HEK293 (cell line): ENCODE data around the gene DGCR6L.

Experiments
- BCL6B ChIP-seq: fragments of 450-650 bp; formaldehyde crosslinking; IDR thresholded peaks from 2 replicates; pipeline ENCODE4 v1.5.1; 2017; ENCODE audit warnings: missing biosample characterization, missing genetic modification characterization
- CTCF ChIP-seq: fragments of 450-650 bp; formaldehyde crosslinking; IDR thresholded peaks from 2 replicates; pipeline ENCODE4 v1.5.1; 2016; ENCODE audit warnings: missing biosample characterization, missing genetic modification characterization
- MEIS1 ChIP-seq: sonication (generic); formaldehyde crosslinking; IDR thresholded peaks from 2 replicates; pipeline ENCODE4 v1.8.1; 2022; ENCODE audit warnings: missing genetic modification reagents, mild to moderate bottlenecking, borderline replicate concordance
- PBX3 ChIP-seq: sonication (generic); formaldehyde crosslinking; IDR thresholded peaks from 2 replicates; pipeline ENCODE4 v1.8.1; 2022; ENCODE audit warnings: mild to moderate bottlenecking, moderate library complexity, missing genetic modification reagents
- ZBTB49 ChIP-seq: fragments of 450-650 bp; formaldehyde crosslinking; IDR thresholded peaks from 2 replicates; pipeline ENCODE4 v1.5.1; 2016; ENCODE audit warnings: missing biosample characterization, missing genetic modification characterization, low read depth
- ZBTB8A ChIP-seq: fragments of 450-650 bp; formaldehyde crosslinking; IDR thresholded peaks from 2 replicates; pipeline ENCODE4 v1.5.1; 2016; ENCODE audit warnings: missing biosample characterization, missing genetic modification characterization
- ZNF114 ChIP-seq: fragments of 450-650 bp; formaldehyde crosslinking; IDR thresholded peaks from 2 replicates; pipeline ENCODE4 v1.5.0; 2017; ENCODE audit warnings: missing biosample characterization, missing genetic modification characterization
- ZNF169 ChIP-seq: fragments of 450-650 bp; formaldehyde crosslinking; IDR thresholded peaks from 2 replicates; pipeline ENCODE4 v1.5.1; 2016; ENCODE audit warnings: missing biosample characterization, missing genetic modification characterization
- ZNF184 ChIP-seq: fragments of 450-650 bp; IDR thresholded peaks from 2 replicates; pipeline ENCODE4 v1.5.1; 2018; ENCODE audit warnings: missing biosample characterization, mild to moderate bottlenecking, missing genetic modification characterization
- ZNF580 ChIP-seq: fragments of 450-650 bp; formaldehyde crosslinking; IDR thresholded peaks from 2 replicates; pipeline ENCODE4 v1.5.1; 2016; ENCODE audit warnings: missing biosample characterization, missing genetic modification characterization
- ZNF624 ChIP-seq: fragments of 450-650 bp; formaldehyde crosslinking; IDR thresholded peaks from 2 replicates; pipeline ENCODE4 v1.5.1; 2017; ENCODE audit warnings: missing biosample characterization, missing genetic modification characterization
- ZNF768 ChIP-seq: fragments of 450-650 bp; formaldehyde crosslinking; IDR thresholded peaks from 2 replicates; pipeline ENCODE4 v1.5.1; 2018; ENCODE audit warnings: missing biosample characterization, mild to moderate bottlenecking, missing genetic modification characterization

- no peak for TF ChIP-seq ZNF768 (tag by site-specific recombination)
- no peak for TF ChIP-seq CTCF (tag by site-specific recombination)
- no peak for TF ChIP-seq ZBTB8A (tag by site-specific recombination)
- TF ChIP-seq MEIS1, result no peak
- TF ChIP-seq BCL6B (tag by site-specific recombination), result no peak
- no peak for TF ChIP-seq ZNF184 (tag by site-specific recombination)
- TF ChIP-seq ZNF169 (tag by site-specific recombination), result no peak
- no peak for TF ChIP-seq PBX3 (CRISPR knock-in tag)
- TF ChIP-seq ZNF624 (tag by site-specific recombination), result no peak
- TF ChIP-seq ZNF114, result no peak
- TF ChIP-seq ZBTB49 (tag by site-specific recombination), result no peak
- TF ChIP-seq ZNF580 (tag by site-specific recombination), result no peak
Observed at GRCh38 chr22:20305894-20306645, 13.8 kb downstream of the DGCR6L start.
